ENCODE measurements around the gene RPS3.

RPS3 gene

DNA sequence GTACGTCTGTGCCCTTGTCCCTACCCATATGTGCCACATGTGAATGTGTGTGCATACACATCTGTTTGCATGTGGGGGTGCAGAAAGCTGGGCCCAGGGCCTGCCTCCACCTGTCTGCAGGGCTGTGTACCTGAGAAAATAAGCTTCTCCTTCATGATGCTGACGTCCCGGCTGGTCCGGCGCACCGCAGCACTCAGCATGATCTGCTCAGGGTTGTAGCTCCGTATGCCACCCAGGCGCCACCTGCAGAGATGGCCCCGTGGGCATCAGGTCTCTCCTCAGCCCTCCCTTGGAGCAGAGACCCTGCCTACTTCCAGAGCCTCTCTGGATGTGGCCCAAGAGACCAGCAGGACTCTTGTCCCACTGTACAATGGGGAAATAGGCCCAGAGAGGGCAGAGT lies 37.5 kb downstream of the RPS3 start:
- no peak for DNase-seq

- no peak for DNase-seq
Observed at GRCh38 chr11:75437966-75438659, 38.8 kb downstream of the RPS3 start.

- DNase-seq = no peak
Observed at GRCh38 chr11:75439026-75439425, 39.7 kb downstream of the RPS3 start.

DNA sequence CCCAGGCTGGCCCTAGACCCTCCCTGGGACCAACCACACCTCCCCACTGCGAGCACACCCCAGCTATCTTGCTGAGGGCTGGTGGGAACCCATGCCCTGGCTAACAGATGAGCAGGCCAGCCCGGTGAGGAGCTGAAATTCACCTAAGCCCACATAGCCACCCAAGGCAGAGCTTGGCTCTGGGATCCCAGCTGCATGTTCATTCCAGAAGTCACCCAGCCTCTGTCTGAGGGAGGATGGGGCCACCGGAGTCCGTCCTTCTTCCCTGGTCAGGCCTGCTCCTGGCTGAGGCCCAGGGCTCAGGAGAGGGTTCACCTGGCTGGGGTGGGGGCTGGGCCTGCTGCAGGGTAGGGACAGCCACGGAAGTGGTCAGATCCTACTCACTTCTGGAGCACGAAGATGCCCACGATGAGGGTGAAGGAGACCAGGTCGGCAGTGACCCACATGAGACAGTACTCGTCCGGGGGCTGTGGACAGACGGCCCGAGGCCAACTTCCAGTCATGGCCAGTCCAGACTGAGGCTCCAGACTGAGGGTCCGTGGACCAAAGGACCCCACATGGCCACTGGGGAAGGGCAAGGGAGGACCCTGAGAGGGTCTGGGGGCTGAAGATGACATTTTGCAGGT lies 40.3 kb downstream of the RPS3 start:
- DNase-seq = no peak

DNA sequence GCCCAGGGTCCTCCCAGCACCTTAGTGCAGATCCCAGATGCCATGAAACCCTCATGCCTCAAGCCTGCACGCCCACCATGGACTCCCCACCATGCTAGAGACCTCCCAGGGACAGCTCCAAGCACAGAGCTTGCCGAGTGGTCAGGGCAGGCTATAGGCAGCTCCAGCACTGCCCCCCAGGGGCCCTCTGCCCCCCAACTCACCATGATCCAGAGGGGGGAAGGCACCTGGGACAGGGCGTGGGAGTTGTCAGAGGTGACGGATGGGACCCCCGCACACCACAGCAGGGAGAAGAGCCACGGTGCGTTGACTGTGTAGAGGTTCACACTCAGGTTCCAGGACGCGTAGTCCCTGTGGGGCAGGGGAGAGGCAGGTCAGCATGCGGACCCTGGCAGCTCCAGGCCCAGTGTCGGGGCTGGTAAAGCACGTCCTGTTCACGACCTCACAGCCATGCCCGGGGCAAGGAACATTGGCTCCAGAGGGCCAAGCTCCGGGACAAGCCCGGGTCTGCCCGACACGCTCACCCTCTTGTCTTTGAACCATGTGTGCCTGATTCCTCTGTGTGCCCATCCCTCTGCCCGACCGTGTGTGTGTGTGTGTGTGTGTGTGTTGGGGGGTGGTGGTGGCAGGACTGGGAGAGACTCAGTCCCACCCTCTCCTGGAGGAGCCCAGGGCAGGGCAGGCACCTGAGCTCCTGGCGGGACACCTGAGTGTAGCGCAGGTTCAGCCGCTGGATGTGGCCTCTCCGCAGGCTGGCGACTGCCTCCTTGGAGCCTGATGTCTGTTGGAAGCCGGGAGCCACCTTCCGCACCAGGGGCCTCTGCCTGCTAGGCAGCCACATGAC lies 41.9 kb downstream of the RPS3 start:
- DNase-seq = no peak

DNA sequence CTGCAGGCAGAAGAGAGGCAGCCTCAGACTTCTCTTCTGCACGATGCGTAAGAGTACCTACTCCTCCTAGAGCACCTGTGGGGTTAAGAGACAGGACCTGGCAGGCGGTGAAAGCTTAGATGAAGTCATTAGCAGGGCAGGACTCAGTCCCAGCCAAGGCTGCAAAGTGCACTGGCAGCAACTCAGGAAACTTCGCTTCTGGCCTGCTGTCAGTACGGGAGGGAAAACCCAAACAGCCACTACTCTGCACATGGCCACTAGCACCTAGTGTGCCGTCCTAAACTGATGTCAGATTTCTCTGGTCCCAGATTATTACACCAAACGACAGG lies 42.5 kb downstream of the RPS3 start:
- DNase-seq = no peak

GRCh38 chr11:75442161-75442885 lies 43.0 kb downstream of the RPS3 start:
- no peak for DNase-seq

DNA sequence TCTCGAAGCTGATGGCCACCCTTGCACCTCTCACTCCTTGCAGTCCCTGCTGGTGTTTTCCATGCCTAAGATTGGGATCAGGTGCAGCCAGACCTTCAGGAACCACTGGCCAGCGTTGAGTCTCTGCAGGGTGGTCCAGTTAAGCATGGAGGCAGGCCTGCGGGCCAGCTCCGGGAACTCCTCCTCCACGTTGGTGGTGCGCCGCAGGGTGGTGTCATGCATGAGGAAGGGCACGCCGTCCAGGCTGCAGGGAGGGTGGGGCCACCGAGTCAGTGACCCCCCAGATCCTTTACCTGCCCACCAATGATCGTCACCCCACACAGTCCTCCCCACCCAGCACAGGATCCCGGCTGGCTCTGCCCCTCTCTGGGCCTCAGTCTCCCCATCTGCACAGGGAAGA lies 43.7 kb downstream of the RPS3 start:
- DNase-seq = no peak

DNA sequence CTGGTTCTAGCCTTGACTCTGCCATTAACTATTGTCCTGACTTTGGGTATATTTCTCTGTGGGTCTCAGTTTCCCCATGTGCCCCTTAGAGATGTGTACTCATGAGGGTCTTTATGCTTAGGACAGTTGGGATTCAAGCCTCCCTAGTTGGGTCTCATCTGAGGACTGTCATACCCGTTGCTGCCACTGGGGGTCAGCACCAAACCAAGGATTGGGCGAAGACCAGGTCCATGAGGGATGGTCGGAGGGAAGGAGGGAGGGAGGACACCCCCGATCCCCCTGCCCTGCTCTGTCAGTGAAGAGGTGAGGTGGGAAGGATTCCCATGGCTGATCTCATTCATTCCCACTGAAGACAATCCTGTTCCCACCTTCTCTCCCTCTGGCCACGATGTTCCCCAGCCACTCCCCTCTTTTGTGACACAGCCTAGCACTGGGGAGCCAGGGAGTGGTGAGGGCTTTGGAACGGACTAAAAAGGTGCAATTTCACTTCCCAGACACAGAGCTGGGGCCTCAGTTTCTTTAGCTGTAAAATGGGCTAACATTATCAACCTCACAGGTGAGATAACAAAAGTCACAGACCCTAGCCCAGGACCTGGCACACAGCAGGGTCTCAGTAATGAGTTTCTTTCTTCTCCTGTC lies 46.1 kb downstream of the RPS3 start:
- DNase-seq = peak; percentile 48

DNA sequence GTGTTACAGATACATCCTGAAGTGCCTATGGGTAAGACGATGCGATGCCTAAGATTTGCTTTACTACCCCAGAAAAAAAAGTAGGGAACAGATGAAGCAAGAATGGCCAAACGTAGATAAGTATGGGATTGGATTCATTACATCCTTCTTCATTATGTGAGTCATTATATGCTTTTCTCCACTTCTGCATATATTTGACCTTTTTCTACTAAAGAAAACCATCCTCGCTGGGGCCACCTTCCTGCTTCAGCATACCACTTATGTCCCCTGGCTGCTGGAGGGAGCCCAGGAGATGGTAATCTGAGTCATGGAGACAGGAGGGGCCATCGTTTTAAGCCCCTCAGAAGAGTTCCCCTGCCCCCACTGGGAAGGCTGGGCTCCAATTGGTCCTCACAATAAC lies 48.1 kb downstream of the RPS3 start:
- DNase-seq = no peak

DNA sequence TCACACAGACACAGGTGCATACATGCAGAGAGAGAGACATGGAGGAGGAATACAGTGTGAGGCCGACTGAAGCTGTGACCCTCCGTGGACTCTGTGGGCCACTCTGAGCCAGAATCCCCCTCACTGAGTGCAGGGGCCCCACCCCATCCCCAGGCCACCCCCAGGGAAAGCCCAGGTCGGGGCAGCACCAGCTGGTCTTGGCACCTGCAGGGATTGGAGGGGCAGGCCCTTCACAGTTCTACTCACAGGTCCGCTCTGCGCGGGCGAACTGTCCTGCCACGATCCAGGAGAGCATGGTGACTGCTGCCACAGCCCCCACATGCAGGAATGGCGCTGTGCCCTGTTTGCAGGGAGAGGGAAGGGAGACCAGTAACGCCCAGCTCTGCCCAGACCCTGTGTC lies 50.0 kb downstream of the RPS3 start:
- DNase-seq = no peak

DNA sequence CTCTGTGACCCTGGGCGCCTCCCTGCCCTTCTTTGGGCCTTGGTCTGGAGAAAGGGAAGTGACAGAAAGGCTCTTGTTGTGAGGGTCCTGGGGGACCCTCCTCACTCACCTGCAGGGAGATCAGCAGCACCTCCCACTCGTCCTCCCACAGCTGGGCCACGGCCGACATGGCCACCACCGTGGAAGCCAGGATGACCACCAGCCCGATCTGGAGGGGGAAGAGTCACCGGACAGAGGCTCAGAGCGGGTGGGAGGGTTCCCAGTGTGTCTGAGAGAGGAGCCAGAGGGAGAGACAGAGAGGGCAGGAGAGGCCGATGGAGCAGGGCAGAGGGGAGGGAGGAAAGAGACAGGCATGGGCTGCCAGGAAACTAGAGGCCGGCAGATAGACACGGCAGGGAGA lies 50.5 kb downstream of the RPS3 start:
- DNase-seq = no peak

DNA sequence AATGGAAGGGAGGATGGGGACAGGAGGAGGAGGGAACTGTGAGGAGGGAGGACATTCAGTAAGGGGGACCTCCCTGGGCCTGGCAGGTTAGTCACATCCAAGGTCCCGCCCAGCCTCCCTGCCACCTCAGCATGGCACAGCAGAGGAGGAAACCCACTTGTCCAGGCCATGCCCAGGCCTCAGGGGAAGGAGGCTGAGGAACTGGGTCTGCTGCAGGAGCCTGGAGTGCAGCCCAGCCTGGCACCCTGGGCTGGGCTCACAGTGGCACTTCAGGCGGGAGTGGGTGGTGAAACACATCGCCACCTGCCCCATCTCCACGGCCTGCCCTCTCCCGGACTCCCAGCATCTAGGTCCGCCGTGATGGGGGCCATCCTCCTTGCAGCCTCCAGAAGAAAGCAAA lies 50.9 kb downstream of the RPS3 start:
- no peak for DNase-seq

GRCh38 chr11:75450826-75451821 lies 51.8 kb downstream of the RPS3 start:
- no peak for DNase-seq

DNA sequence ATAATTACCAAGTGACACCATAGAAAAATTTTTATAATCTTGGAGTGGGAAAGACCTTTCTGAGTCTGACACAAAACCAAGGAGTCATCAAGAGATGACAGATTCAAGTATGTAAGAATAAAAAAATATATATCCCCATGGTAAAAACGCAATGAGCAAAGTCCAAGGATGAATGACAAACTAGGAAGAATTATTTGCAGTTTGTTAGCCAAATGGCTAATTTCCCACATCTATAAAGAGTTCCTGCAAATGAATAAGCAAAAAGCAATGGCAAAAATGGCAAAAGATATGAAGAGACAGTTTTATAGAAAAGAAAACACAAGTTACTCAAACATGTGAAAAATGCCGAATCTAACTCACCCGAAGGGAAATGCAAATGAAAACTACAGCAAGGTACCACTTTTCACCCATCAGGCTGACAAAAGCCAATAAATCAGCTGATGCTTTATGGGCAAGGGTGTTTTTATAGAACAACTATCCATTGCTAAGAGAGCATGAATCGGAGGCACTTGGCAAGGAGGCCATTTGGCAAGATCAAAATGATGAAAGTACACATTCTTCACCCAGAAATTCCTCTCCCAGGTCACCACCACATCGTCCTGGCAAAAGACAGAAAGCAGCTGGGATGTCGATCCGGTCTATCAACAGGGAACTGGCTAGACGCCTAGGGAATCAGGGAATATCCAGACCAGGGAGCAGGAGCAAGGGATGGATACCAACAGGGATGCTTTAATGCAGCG lies 54.8 kb downstream of the RPS3 start:
- peak; percentile 59 for DNase-seq

GRCh38 chr11:75454987-75455386 lies 55.7 kb downstream of the RPS3 start:
- peak; percentile 69 for DNase-seq

Measured in DMS79 treated with DMSO at 0.1 percent for 48 hours (cell line).